ENCODE results near the gene SF3A1. TPM values are rescaled to one million over a fixed set of nuclear protein-coding genes. Genes with fewer than 3 reads are reported as not detected.

Gene SF3A1
- total RNA-seq, 4 donors from 2014 or later, result 90.4 to 182 (median 160) TPM

GRCh38 chr22:30284666-30285065, 72.0 kb downstream of the SF3A1 start:
- TF ChIP-seq, protein P1, sequence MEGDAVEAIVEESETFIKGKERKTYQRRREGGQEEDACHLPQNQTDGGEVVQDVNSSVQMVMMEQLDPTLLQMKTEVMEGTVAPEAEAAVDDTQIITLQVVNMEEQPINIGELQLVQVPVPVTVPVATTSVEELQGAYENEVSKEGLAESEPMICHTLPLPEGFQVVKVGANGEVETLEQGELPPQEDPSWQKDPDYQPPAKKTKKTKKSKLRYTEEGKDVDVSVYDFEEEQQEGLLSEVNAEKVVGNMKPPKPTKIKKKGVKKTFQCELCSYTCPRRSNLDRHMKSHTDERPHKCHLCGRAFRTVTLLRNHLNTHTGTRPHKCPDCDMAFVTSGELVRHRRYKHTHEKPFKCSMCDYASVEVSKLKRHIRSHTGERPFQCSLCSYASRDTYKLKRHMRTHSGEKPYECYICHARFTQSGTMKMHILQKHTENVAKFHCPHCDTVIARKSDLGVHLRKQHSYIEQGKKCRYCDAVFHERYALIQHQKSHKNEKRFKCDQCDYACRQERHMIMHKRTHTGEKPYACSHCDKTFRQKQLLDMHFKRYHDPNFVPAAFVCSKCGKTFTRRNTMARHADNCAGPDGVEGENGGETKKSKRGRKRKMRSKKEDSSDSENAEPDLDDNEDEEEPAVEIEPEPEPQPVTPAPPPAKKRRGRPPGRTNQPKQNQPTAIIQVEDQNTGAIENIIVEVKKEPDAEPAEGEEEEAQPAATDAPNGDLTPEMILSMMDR (IDR thresholded peaks at IDR 0.05), result no peak
- no peak for TF ChIP-seq POLR2A (IDR thresholded peaks at IDR 0.05)
- no peak overlapping the region for H3K4me3 ChIP-seq
- H3K27ac ChIP-seq, result no peak overlapping the region
- no peaks in the 10 kb centered on the region for H3K36me3 ChIP-seq
- no peaks in the 10 kb centered on the region for H3K27me3 ChIP-seq
- H3K4me1 ChIP-seq, result peaks cover 0 to 19% (median 6%) of the 10 kb centered on the region in 4 donors
- H3K9me3 ChIP-seq, result no peaks in the 10 kb centered on the region
- no peak for DNase-seq

DNA sequence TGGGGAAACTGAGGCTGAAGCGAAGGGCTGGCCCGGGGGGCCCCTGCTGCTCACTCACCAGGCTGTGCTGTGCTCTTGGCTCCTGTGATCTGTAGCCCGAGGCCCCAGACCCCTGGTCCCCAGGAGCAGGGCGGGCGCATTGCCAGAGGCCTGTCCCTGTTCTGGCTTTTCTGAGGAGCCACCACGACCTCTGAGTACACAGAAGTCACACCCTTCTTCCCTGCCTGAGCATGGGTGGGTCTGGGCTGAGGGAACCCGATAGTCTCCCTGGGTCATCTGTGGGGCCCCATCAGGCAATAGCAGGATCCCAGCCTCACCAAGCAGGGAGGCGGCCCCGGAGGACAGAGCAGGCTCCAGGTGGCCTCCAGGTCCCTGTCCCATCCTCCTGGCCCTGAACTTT, 72.5 kb downstream of the SF3A1 start:
- Histone ChIP-seq H3K27me3 (no peaks in the 10 kb centered on the region), H3K4me3 (no peak overlapping the region), H3K27ac (no peak overlapping the region), H3K4me1 (peaks cover 0 to 19% (median 6%) of the 10 kb centered on the region in 4 donors), H3K9me3 (no peaks in the 10 kb centered on the region), H3K36me3 (no peaks in the 10 kb centered on the region)
- no peak for TF ChIP-seq POLR2A (IDR thresholded peaks at IDR 0.05)
- TF ChIP-seq, protein P1 (IDR thresholded peaks at IDR 0.05), result no peak
- no peak for DNase-seq

GRCh38 chr22:30283342-30283741, 73.4 kb downstream of the SF3A1 start:
- Histone ChIP-seq H3K27ac (no peak overlapping the region), H3K36me3 (no peaks in the 10 kb centered on the region), H3K4me3 (no peak overlapping the region), H3K27me3 (no peaks in the 10 kb centered on the region), H3K4me1 (peaks cover 0 to 14% (median 3%) of the 10 kb centered on the region in 4 donors), H3K9me3 (no peaks in the 10 kb centered on the region)
- DNase-seq, result no peak
- TF ChIP-seq POLR2A (IDR thresholded peaks at IDR 0.05), result no peak
- TF ChIP-seq, protein P1 (IDR thresholded peaks at IDR 0.05), result no peak

GRCh38 chr22:30282616-30283046, 74.1 kb downstream of the SF3A1 start:
- H3K27me3 ChIP-seq, result no peaks in the 10 kb centered on the region
- TF ChIP-seq POLR2A (IDR thresholded peaks at IDR 0.05), result no peak
- TF ChIP-seq, protein P1 (IDR thresholded peaks at IDR 0.05), result no peak
- H3K4me1 ChIP-seq, result peaks cover 0 to 16% (median 2%) of the 10 kb centered on the region in 4 donors
- H3K36me3 ChIP-seq, result no peaks in the 10 kb centered on the region
- H3K9me3 ChIP-seq, result no peaks in the 10 kb centered on the region
- H3K4me3 ChIP-seq, result no peak overlapping the region
- no peak overlapping the region for H3K27ac ChIP-seq
- DNase-seq, result no peak

Other genes starting within 250 kb of the SF3A1 start
- 10 to 100 TPM in 2 of 4 donors, 1 to 10 TPM in 2; 7.4 to 19.3 (median 10.6) TPM for gene LIF, start 110.1 kb downstream of the SF3A1 start, total RNA-seq
- gene OSM, start 90.0 kb downstream of the SF3A1 start, total RNA-seq, result not detected
- gene CASTOR1, start 67.4 kb downstream of the SF3A1 start, total RNA-seq, result 10 to 100 TPM in 1 of 4 donors, 1 to 10 TPM in 3; 1.8 to 11.6 (median 6.0) TPM
- 10 to 100 TPM; 18.4 to 25.9 (median 20.8) TPM for gene TBC1D10A, start 30.0 kb downstream of the SF3A1 start, total RNA-seq
- gene CCDC157, start 113 bp upstream of the SF3A1 start, total RNA-seq, result 1 to 10 TPM; 3.5 to 8.8 (median 6.9) TPM
- 10 to 100 TPM in 3 of 4 donors, 1 to 10 TPM in 1; 8.6 to 28.9 (median 13.0) TPM for gene RNF215, start 30.5 kb upstream of the SF3A1 start, total RNA-seq
- gene SEC14L2, start 40.1 kb upstream of the SF3A1 start, total RNA-seq, result 10 to 100 TPM in 3 of 4 donors, 1 to 10 TPM in 1; 3.3 to 53.6 (median 34.6) TPM
- 10 to 100 TPM; 12.4 to 24.7 (median 19.2) TPM for gene MTFP1, start 68.9 kb upstream of the SF3A1 start, total RNA-seq
- gene SEC14L3, start 115.1 kb upstream of the SF3A1 start, total RNA-seq, result not detected
- not detected for gene SEC14L4, start 148.8 kb upstream of the SF3A1 start, total RNA-seq
- gene SEC14L6, start 189.8 kb upstream of the SF3A1 start, total RNA-seq, result under 1 TPM in 1 of 4 donors, not detected in 3; 0.27 TPM
- gene GAL3ST1, start 217.8 kb upstream of the SF3A1 start, total RNA-seq, result 10 to 100 TPM; 19.0 to 98.5 (median 57.2) TPM
- 10 to 100 TPM; 28.4 to 49.5 (median 38.4) TPM for gene PES1, start 235.0 kb upstream of the SF3A1 start, total RNA-seq

All from Peyer's patch (tissue), 4 donors.